C4-2B (cell line): ENCODE data around the gene NCKAP5.

Source experiments
- ZFX ChIP-seq: fragments of 450-650 bp; IDR thresholded peaks from 2 replicates; pipeline ENCODE4 v1.6.1; 2017
- TF ChIP-seq, protein P1 (sequence below): fragments of 450-650 bp; conservative IDR thresholded peaks from 2 replicates; pipeline ENCODE4 v1.5.1; 2017; ENCODE audit warnings: mild to moderate bottlenecking

DNA sequence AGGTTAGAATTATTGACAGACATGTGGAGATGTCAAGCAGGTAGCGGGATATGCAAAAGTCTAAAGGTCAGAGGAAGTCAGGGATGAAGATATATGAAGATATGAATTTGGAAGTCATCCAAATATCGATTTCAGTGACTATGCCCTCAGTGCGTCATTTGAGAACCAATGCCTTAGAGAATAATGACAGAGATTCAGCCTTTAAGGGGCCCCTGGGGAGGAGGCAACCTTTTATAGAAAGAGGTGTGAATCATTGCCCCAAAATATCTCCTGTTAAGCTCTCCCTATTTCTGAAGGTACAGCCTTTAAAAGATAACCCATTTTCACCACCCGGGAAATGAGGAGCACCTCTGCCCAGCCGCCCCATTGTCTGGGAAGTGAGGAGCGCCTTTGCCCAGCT is 223.4 kb downstream of the NCKAP5 start:
- TF ChIP-seq, protein P1, sequence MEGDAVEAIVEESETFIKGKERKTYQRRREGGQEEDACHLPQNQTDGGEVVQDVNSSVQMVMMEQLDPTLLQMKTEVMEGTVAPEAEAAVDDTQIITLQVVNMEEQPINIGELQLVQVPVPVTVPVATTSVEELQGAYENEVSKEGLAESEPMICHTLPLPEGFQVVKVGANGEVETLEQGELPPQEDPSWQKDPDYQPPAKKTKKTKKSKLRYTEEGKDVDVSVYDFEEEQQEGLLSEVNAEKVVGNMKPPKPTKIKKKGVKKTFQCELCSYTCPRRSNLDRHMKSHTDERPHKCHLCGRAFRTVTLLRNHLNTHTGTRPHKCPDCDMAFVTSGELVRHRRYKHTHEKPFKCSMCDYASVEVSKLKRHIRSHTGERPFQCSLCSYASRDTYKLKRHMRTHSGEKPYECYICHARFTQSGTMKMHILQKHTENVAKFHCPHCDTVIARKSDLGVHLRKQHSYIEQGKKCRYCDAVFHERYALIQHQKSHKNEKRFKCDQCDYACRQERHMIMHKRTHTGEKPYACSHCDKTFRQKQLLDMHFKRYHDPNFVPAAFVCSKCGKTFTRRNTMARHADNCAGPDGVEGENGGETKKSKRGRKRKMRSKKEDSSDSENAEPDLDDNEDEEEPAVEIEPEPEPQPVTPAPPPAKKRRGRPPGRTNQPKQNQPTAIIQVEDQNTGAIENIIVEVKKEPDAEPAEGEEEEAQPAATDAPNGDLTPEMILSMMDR = no peak
- TF ChIP-seq ZFX = no peak
